Transverse colon (tissue), 4 donors: Measurements from ENCODE around the gene CDK5RAP3. TPM values are rescaled to one million over a fixed set of nuclear protein-coding genes. Genes with fewer than 3 reads are reported as not detected.

Experiments
- DNase-seq: peaks from one replicate; pipeline ENCODE4 v3.0.0-alpha.2; 2019
- H3K27ac ChIP-seq, 4 donors: fragments of 200-600 bp; sonication (generic); 2 replicates each; pipeline ENCODE4 v1.5.1; 2016 to 2018; ENCODE audit warnings: inconsistent platforms in 4 of 4
- H3K27me3 ChIP-seq: fragments of 200-600 bp; sonication (generic); 2 replicates; pipeline ENCODE4 v1.5.1; 2017; ENCODE audit warnings: inconsistent platforms
- H3K36me3 ChIP-seq, 4 donors: fragments of 200-600 bp; sonication (generic); 2 replicates each; pipeline ENCODE4 v1.5.1; 2017 to 2019; ENCODE audit warnings: inconsistent platforms in 4 of 4
- H3K4me1 ChIP-seq, 4 donors: fragments of 200-600 bp; sonication (generic); 2 replicates each; pipeline ENCODE4 v1.5.1; 2017 to 2020; ENCODE audit warnings: inconsistent platforms in 4 of 4
- H3K4me3 ChIP-seq, 4 donors: fragments of 200-600 bp; sonication (generic); 1 replicate in 1 of 4; 2 replicates in 3 of 4; pipeline versions ENCODE4 v1.5.1 to v1.6.1; 2017 to 2019; ENCODE audit warnings: inconsistent platforms in 4 of 4
- H3K9me3 ChIP-seq, 2 donors: fragments of 200-600 bp; sonication (generic); 2 replicates each; pipeline ENCODE4 v1.5.1; 2017 to 2019; ENCODE audit warnings: inconsistent platforms in 2 of 2
- EP300 ChIP-seq: sonication (generic); formaldehyde crosslinking; IDR thresholded peaks from one replicate; pipeline ENCODE4 v1.6.1; 2017; ENCODE audit warnings: antibody characterized with exemption, low read depth
- POLR2A ChIP-seq: fragments of 450-650 bp; IDR thresholded peaks from one replicate; pipeline ENCODE4 v1.6.1; 2016; ENCODE audit warnings: antibody characterized with exemption, mild to moderate bottlenecking, moderate library complexity
- POLR2AphosphoS5 ChIP-seq, 3 donors: sonication (generic); formaldehyde crosslinking; IDR thresholded peaks; one replicate each; pipeline ENCODE4 v1.6.1; 2016; ENCODE audit warnings: antibody characterized with exemption in 3 of 3
- WGBS, 2 donors: methylation state at CpG; one replicate each; pipeline ENCODE4 v1.1.5; 2018; ENCODE audit warnings: low coverage in 1 of 2; 5-methylcytosine and 5-hydroxymethylcytosine counted together
- in situ Hi-C, 4 donors: fragments of 200-750 bp; cut with MboI; loops; one replicate each; pipeline versions ENCODE4 v1.15.0 to v1.15.1; 2017; ENCODE audit warnings: low sequenced_read_pairs in 3 of 4, low pct_ligation_motif_present in 1 of 4, low pct_unique_long_range_greater_than_20kb in 1 of 4
- intact Hi-C: fragments of 100-400 bp; cut with DNase I; formaldehyde crosslinking; loops from one replicate; pipeline ENCODE4 v1.15.1; 2023; ENCODE audit warnings: low total_unique reads
- total RNA-seq, 4 donors: library from RNA; depleted of rRNA; stranded (reverse); fragments of >200 nt; gene quantifications; one replicate each; pipeline ENCODE4 v1.1.0, GENCODE V29; 2016
- TF ChIP-seq, protein P1 (sequence below), 5 experiments: fragments of 200-600 bp in 3 of 5; fragments of 450-650 bp in 2 of 5; sonication (generic) in 3 of 5; IDR thresholded peaks; 1 replicate in 2 of 5; 2 replicates in 3 of 5; pipeline ENCODE4 v1.5.1; 2016 to 2017; ENCODE audit warnings: antibody characterized with exemption in 5 of 5, inconsistent platforms in 3 of 5, mild to moderate bottlenecking in 2 of 5, moderate library complexity in 1 of 5

The CDK5RAP3 gene
- total RNA-seq, 4 donors from 2014 or later: 159 to 540 (median 296) TPM

DNA sequence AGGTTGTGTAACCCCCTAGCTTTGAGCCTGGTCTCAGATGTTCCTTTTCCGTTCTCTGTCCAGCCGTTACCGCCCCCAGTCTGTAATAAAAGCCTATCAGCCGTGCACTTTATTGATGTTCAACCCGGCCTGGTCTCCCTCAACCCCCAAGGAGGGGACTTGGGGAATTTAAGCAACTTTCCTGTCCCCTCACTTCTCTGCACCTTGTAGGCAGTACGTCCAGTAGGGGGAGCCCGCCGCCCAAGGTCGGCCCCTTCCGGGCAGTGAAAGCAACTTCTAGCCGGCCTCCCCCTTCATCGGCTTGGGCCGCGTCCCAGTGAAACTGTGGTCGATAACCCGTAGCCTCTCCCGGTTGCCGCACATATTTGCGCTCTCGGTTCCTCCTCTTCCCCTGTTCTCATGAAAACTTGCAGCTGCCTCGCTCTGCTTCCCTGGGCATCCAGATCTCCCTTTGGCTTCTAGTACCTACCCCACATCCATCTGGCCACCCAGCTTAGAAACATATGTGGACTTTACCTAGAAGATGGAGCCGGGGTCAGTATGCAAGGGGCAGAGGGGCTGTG lies 21.6 kb upstream of the CDK5RAP3 start:
- in situ Hi-C loops (no loop called here), intact Hi-C loops (loop anchor here (5.0 to 10.0 kb wide), 2 partner anchors 47 to 104 kb away; partner anchors contain the start of gene SCRN2)

DNA sequence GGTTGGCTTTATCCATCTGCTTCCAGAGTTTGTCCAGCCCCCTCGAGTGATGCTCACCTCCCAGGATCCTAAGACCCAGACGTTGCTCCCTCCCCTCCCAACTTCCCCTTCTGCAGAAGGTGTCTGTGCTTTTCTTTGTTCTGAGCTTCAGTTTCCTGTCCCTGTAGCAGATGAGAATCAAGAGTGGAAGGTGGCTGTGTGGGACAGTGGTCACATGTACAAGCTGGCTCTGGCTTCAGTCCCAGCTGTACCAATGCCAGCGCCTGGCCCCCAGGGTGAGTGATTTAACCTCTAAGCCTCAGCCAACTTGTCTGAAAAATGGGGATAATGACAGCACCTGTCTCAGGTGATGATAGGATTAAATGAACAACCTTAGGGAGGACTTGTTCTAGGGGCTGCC lies 21.0 kb upstream of the CDK5RAP3 start:
- DNase-seq: no peak
- WGBS, 2 donors: 43% methylated on average over 3 of the region's 3 CpGs; no CpG with 5 or more reads in 1 of the 2 donors
- in situ Hi-C loops: loop anchor here in 1 of 4 donors (25.0 kb wide), 1 partner anchor 113 kb away; the partner anchor contains the start of genes LRRC46, MRPL10 and SCRN2

More for the DNA sequence above, 21.6 kb upstream of the CDK5RAP3 start:
- Histone ChIP-seq H3K27me3 (no peaks in the 10 kb centered on the region), H3K4me1 (peaks cover 20 to 80% (median 60%) of the 10 kb centered on the region in 4 donors), H3K9me3 (no peaks in the 10 kb centered on the region), H3K36me3 (no peaks in the 10 kb centered on the region), H3K4me3 (peak overlapping the region in 3 of 4 donors; percentile 9 to 25 (median 12)), H3K27ac (peak overlapping the region; percentile 88 to 93 (median 90))
- WGBS, 2 donors: 3% methylated on average over 7 to 22 of the region's 22 CpGs
- TF ChIP-seq, protein P1, sequence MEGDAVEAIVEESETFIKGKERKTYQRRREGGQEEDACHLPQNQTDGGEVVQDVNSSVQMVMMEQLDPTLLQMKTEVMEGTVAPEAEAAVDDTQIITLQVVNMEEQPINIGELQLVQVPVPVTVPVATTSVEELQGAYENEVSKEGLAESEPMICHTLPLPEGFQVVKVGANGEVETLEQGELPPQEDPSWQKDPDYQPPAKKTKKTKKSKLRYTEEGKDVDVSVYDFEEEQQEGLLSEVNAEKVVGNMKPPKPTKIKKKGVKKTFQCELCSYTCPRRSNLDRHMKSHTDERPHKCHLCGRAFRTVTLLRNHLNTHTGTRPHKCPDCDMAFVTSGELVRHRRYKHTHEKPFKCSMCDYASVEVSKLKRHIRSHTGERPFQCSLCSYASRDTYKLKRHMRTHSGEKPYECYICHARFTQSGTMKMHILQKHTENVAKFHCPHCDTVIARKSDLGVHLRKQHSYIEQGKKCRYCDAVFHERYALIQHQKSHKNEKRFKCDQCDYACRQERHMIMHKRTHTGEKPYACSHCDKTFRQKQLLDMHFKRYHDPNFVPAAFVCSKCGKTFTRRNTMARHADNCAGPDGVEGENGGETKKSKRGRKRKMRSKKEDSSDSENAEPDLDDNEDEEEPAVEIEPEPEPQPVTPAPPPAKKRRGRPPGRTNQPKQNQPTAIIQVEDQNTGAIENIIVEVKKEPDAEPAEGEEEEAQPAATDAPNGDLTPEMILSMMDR (IDR thresholded peaks at IDR 0.05): peak; percentile 90 to 95 (median 92)
- TF ChIP-seq POLR2AphosphoS5 (IDR thresholded peaks at IDR 0.05): peak in 2 of 3 donors; percentile 51 to 56
- TF ChIP-seq EP300: no peak
- peak; percentile 39 for TF ChIP-seq POLR2A
- DNase-seq: peak; percentile 95

GRCh38 chr17:47950448-47950847 lies 20.5 kb upstream of the CDK5RAP3 start:
- H3K4me1 ChIP-seq: peaks cover 20 to 68% (median 58%) of the 10 kb centered on the region in 4 donors
- intact Hi-C loops: no loop called here
- peak overlapping the region; percentile 88 to 93 (median 90) for H3K27ac ChIP-seq
- no peak for DNase-seq
- no peaks in the 10 kb centered on the region for H3K9me3 ChIP-seq
- no peaks in the 10 kb centered on the region for H3K36me3 ChIP-seq
- in situ Hi-C loops: loop anchor here in 1 of 4 donors (25.0 kb wide), 1 partner anchor 113 kb away; the partner anchor contains the start of genes LRRC46, MRPL10 and SCRN2
- WGBS, 2 donors: 20 to 59% methylated on average over 2 to 4 of the region's 4 CpGs
- no peak overlapping the region for H3K4me3 ChIP-seq
- no peaks in the 10 kb centered on the region for H3K27me3 ChIP-seq
- TF ChIP-seq POLR2A (no peak), POLR2AphosphoS5 (IDR thresholded peaks at IDR 0.05) (peak in 1 of 3 donors; percentile 3), EP300 (no peak)
- TF ChIP-seq, protein P1 (IDR thresholded peaks at IDR 0.05): no peak

More for the DNA sequence above, 21.0 kb upstream of the CDK5RAP3 start:
- no peak for TF ChIP-seq POLR2A
- TF ChIP-seq, protein P1 (IDR thresholded peaks at IDR 0.05): no peak
- no peak for TF ChIP-seq EP300
- no peak for TF ChIP-seq POLR2AphosphoS5 (IDR thresholded peaks at IDR 0.05)
- no peaks in the 10 kb centered on the region for H3K27me3 ChIP-seq
- intact Hi-C loops: loop anchor here (5.0 to 10.0 kb wide), 2 partner anchors 48 to 105 kb away; partner anchors contain the start of gene SCRN2
- peak overlapping the region in 2 of 4 donors; percentile 12 to 25 for H3K4me3 ChIP-seq
- peaks cover 20 to 74% (median 60%) of the 10 kb centered on the region in 4 donors for H3K4me1 ChIP-seq
- H3K36me3 ChIP-seq: no peaks in the 10 kb centered on the region
- H3K27ac ChIP-seq: peak overlapping the region; percentile 88 to 93 (median 90)
- H3K9me3 ChIP-seq: no peaks in the 10 kb centered on the region

- H3K9me3 ChIP-seq: no peaks in the 10 kb centered on the region
- in situ Hi-C loops (loop anchor here in 1 of 4 donors (25.0 kb wide), 1 partner anchor 115 kb away; the partner anchor contains the start of genes LRRC46, MRPL10 and SCRN2), intact Hi-C loops (no loop called here)
- peak overlapping the region in 2 of 4 donors; percentile 61 to 65 for H3K4me3 ChIP-seq
- TF ChIP-seq POLR2AphosphoS5 (IDR thresholded peaks at IDR 0.05) (peak; percentile 49 to 84 (median 57)), POLR2A (peak; percentile 54)
- TF ChIP-seq, protein P1 (IDR thresholded peaks at IDR 0.05): no peak
- no peaks in the 10 kb centered on the region for H3K27me3 ChIP-seq
- 0 to 45% methylated on average over 2 to 12 of the region's 12 CpGs for WGBS, 2 donors
- H3K27ac ChIP-seq: peak overlapping the region; percentile 88 to 93 (median 90)
- peaks cover 20 to 54% (median 48%) of the 10 kb centered on the region in 4 donors for H3K4me1 ChIP-seq
- no peaks in the 10 kb centered on the region for H3K36me3 ChIP-seq
- DNase-seq: peak; percentile 86
Observed at GRCh38 chr17:47952171-47953021, 18.5 kb upstream of the CDK5RAP3 start.
